ENCODE results near the gene CDK14. TPM values are rescaled to one million over a fixed set of nuclear protein-coding genes. Genes with fewer than 3 reads are reported as not detected.

Gene CDK14
- total RNA-seq, 5 donors from 2014 or later (not counting 1 experiment from before 2014, with no cell fraction given), result 0.86 to 6.6 (median 1.6) TPM

DNA sequence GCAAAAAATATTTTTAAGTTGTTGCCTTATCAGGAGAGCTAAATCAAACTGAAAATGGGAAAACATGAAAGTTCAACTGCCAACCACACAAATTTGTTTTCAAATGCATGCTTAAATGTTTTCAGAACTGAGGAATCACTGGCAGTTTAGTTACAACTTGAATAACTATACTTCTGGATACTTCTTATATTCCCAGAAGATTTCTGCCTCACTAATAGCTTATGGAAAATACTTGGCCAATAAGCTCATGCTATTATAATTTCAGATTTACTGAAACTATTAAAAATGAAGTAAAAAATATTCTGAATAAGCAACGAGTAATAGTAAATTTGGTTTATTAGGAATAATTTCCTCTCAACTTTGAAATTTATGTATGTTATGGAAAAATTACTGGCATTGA lies 222.2 kb downstream of the CDK14 start:
- ChIA-PET CTCF (no interaction called here), POLR2A (interaction anchor here in 1 of 2 donors (0.5 kb wide), 1 partner anchor 26 kb away, joined by 3 read pairs; no protein-coding TSS in a partner anchor)
- Histone ChIP-seq H3K27ac (ENCODE audit: low read length) (no peak overlapping the region), H3K9me3 (no peaks in the 10 kb centered on the region), H3K4me1 (ENCODE audit: control insufficient read depth in 1 of 2, extremely low read depth in 1 of 2, insufficient read depth in 2 of 2, low read length in 2 of 2) (no peaks in the 10 kb centered on the region), H3K4me3 (ENCODE audit: control insufficient read depth in 1 of 2, extremely low read depth in 1 of 2, low read length in 1 of 2) (no peak overlapping the region), H3K27me3 (replicated peaks in 1 of 2; ENCODE audit: control insufficient read depth in 2 of 2, extremely low read depth in 1 of 2, insufficient read depth in 2 of 2, low read length in 1 of 2) (no peaks in the 10 kb centered on the region), H3K36me3 (ENCODE audit: control insufficient read depth in 2 of 2, extremely low read depth in 1 of 2, insufficient read depth in 1 of 2, low read length in 1 of 2) (no peaks in the 10 kb centered on the region)
- no peaks in the 10 kb centered on the region for H3K27me3 Mint-ChIP-seq
- H3K4me1 Mint-ChIP-seq, result no peaks in the 10 kb centered on the region
- DNase-seq, result no peak
- H3K9me3 Mint-ChIP-seq, result peaks cover 8 to 17% (median 8%) of the 10 kb centered on the region in 3 donors
- no peak for ATAC-seq (replicated peaks in 1 of 4)
- H3K27ac Mint-ChIP-seq, result no peak overlapping the region
- WGBS (ENCODE audit: insufficient coverage), result no CpG with 5 or more reads among the region's 1 CpG
- no peaks in the 10 kb centered on the region for H3K36me3 Mint-ChIP-seq
- no peak overlapping the region for H3K4me3 Mint-ChIP-seq

- H3K36me3 Mint-ChIP-seq, result no peaks in the 10 kb centered on the region
- WGBS (ENCODE audit: insufficient coverage), result no CpG with 5 or more reads among the region's 4 CpGs
- H3K4me3 ChIP-seq (ENCODE audit: control insufficient read depth in 1 of 2, extremely low read depth in 1 of 2, low read length in 1 of 2), result no peak overlapping the region
- H3K9me3 Mint-ChIP-seq, result peaks cover 0 to 3% (median 2%) of the 10 kb centered on the region in 3 donors
- no peaks in the 10 kb centered on the region for H3K27me3 Mint-ChIP-seq
- no peak overlapping the region for H3K27ac ChIP-seq (ENCODE audit: low read length)
- no peak for ATAC-seq (replicated peaks in 1 of 4)
- no peaks in the 10 kb centered on the region for H3K27me3 ChIP-seq (replicated peaks in 1 of 2; ENCODE audit: control insufficient read depth in 2 of 2, extremely low read depth in 1 of 2, insufficient read depth in 2 of 2, low read length in 1 of 2)
- no peaks in the 10 kb centered on the region for H3K9me3 ChIP-seq
- H3K4me3 Mint-ChIP-seq, result no peak overlapping the region
- H3K4me1 ChIP-seq (ENCODE audit: control insufficient read depth in 1 of 2, extremely low read depth in 1 of 2, insufficient read depth in 2 of 2, low read length in 2 of 2), result no peaks in the 10 kb centered on the region
- CTCF ChIA-PET, result interaction anchor here in 1 of 2 donors (0.6 kb wide), 1 partner anchor 110 kb away, joined by 3 read pairs; no protein-coding TSS in a partner anchor
- H3K36me3 ChIP-seq (ENCODE audit: control insufficient read depth in 2 of 2, extremely low read depth in 1 of 2, insufficient read depth in 1 of 2, low read length in 1 of 2), result no peaks in the 10 kb centered on the region
- H3K4me1 Mint-ChIP-seq, result no peaks in the 10 kb centered on the region
- no peak for DNase-seq
- POLR2A ChIA-PET, result interaction anchor here in 1 of 2 donors (0.6 kb wide), 1 partner anchor 670 kb away, joined by 3 read pairs; no protein-coding TSS in a partner anchor
- H3K27ac Mint-ChIP-seq, result no peak overlapping the region
These were observed 226.0 kb downstream of the CDK14 start for GRCh38 chr7:90821961-90822620.

- Mint-ChIP-seq H3K9me3 (peaks cover 4 to 9% (median 7%) of the 10 kb centered on the region in 3 donors), H3K27me3 (no peaks in the 10 kb centered on the region), H3K36me3 (no peaks in the 10 kb centered on the region), H3K4me1 (no peaks in the 10 kb centered on the region), H3K27ac (no peak overlapping the region), H3K4me3 (no peak overlapping the region)
- POLR2A ChIA-PET, result no interaction called here
- CTCF ChIA-PET, result interaction anchor here in 1 of 2 donors (0.5 kb wide), 1 partner anchor 10 kb away, joined by 3 read pairs; no protein-coding TSS in a partner anchor
- Histone ChIP-seq H3K9me3 (no peaks in the 10 kb centered on the region), H3K4me3 (ENCODE audit: control insufficient read depth in 1 of 2, extremely low read depth in 1 of 2, low read length in 1 of 2) (no peak overlapping the region), H3K27me3 (replicated peaks in 1 of 2; ENCODE audit: control insufficient read depth in 2 of 2, extremely low read depth in 1 of 2, insufficient read depth in 2 of 2, low read length in 1 of 2) (no peaks in the 10 kb centered on the region), H3K36me3 (ENCODE audit: control insufficient read depth in 2 of 2, extremely low read depth in 1 of 2, insufficient read depth in 1 of 2, low read length in 1 of 2) (no peaks in the 10 kb centered on the region), H3K4me1 (ENCODE audit: control insufficient read depth in 1 of 2, extremely low read depth in 1 of 2, insufficient read depth in 2 of 2, low read length in 2 of 2) (no peaks in the 10 kb centered on the region), H3K27ac (ENCODE audit: low read length) (no peak overlapping the region)
- 83% methylated on average over 1 of the region's 5 CpGs for WGBS (ENCODE audit: insufficient coverage)
- no peak for ATAC-seq (replicated peaks in 1 of 4)
- no peak for DNase-seq
These were observed 228.5 kb downstream of the CDK14 start for GRCh38 chr7:90824386-90825307.

DNA sequence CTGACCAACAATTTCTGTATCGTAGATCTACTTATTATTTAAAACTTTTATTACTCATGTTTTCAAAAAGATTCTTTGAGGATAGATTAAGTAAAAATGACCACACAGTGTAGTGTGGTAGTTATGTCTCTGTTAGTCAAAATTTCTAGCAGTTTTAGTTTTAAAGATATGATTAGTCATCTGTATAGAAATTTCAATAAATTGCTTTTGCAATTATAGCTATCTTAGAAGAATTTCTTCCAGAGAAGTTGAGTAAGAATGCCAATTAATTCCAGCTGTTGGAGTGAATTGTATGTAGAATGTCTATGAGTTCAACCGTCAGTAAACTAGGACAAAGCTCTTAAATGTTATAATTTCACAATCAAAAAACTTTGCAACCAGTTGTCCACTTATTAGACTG lies 229.7 kb downstream of the CDK14 start:
- no peaks in the 10 kb centered on the region for H3K36me3 Mint-ChIP-seq
- peaks cover 4 to 12% (median 9%) of the 10 kb centered on the region in 3 donors for H3K9me3 Mint-ChIP-seq
- no peak overlapping the region for H3K27ac ChIP-seq (ENCODE audit: low read length)
- H3K4me3 Mint-ChIP-seq, result no peak overlapping the region
- H3K4me1 ChIP-seq (ENCODE audit: control insufficient read depth in 1 of 2, extremely low read depth in 1 of 2, insufficient read depth in 2 of 2, low read length in 2 of 2), result no peaks in the 10 kb centered on the region
- no peak overlapping the region for H3K4me3 ChIP-seq (ENCODE audit: control insufficient read depth in 1 of 2, extremely low read depth in 1 of 2, low read length in 1 of 2)
- no peaks in the 10 kb centered on the region for H3K36me3 ChIP-seq (ENCODE audit: control insufficient read depth in 2 of 2, extremely low read depth in 1 of 2, insufficient read depth in 1 of 2, low read length in 1 of 2)
- no peaks in the 10 kb centered on the region for H3K4me1 Mint-ChIP-seq
- ATAC-seq (replicated peaks in 1 of 4) (no peak), DNase-seq (no peak)
- no peaks in the 10 kb centered on the region for H3K27me3 ChIP-seq (replicated peaks in 1 of 2; ENCODE audit: control insufficient read depth in 2 of 2, extremely low read depth in 1 of 2, insufficient read depth in 2 of 2, low read length in 1 of 2)
- no peak overlapping the region for H3K27ac Mint-ChIP-seq
- no peaks in the 10 kb centered on the region for H3K27me3 Mint-ChIP-seq
- WGBS (ENCODE audit: insufficient coverage), result no CpG with 5 or more reads among the region's 2 CpGs
- H3K9me3 ChIP-seq, result no peaks in the 10 kb centered on the region
- ChIA-PET POLR2A (interaction anchor here in 1 of 2 donors (0.6 kb wide), 1 partner anchor 221 kb away, joined by 3 read pairs; no protein-coding TSS in a partner anchor), CTCF (no interaction called here)

- H3K36me3 ChIP-seq (ENCODE audit: control insufficient read depth in 2 of 2, extremely low read depth in 1 of 2, insufficient read depth in 1 of 2, low read length in 1 of 2), result no peaks in the 10 kb centered on the region
- ChIA-PET POLR2A (no interaction called here), CTCF (no interaction called here)
- no peaks in the 10 kb centered on the region for H3K9me3 ChIP-seq
- WGBS (ENCODE audit: insufficient coverage), result no CpG with 5 or more reads among the region's 3 CpGs
- no peak overlapping the region for H3K4me3 ChIP-seq (ENCODE audit: control insufficient read depth in 1 of 2, extremely low read depth in 1 of 2, low read length in 1 of 2)
- Mint-ChIP-seq H3K36me3 (no peaks in the 10 kb centered on the region), H3K4me3 (no peak overlapping the region), H3K27me3 (no peaks in the 10 kb centered on the region), H3K27ac (no peak overlapping the region), H3K4me1 (no peaks in the 10 kb centered on the region), H3K9me3 (peaks cover 4 to 18% (median 6%) of the 10 kb centered on the region in 3 donors)
- H3K27me3 ChIP-seq (replicated peaks in 1 of 2; ENCODE audit: control insufficient read depth in 2 of 2, extremely low read depth in 1 of 2, insufficient read depth in 2 of 2, low read length in 1 of 2), result no peaks in the 10 kb centered on the region
- no peak overlapping the region for H3K27ac ChIP-seq (ENCODE audit: low read length)
- H3K4me1 ChIP-seq (ENCODE audit: control insufficient read depth in 1 of 2, extremely low read depth in 1 of 2, insufficient read depth in 2 of 2, low read length in 2 of 2), result no peaks in the 10 kb centered on the region
- DNase-seq (no peak), ATAC-seq (replicated peaks in 1 of 4) (no peak)
These were observed 232.5 kb downstream of the CDK14 start for GRCh38 chr7:90828601-90829000.

DNA sequence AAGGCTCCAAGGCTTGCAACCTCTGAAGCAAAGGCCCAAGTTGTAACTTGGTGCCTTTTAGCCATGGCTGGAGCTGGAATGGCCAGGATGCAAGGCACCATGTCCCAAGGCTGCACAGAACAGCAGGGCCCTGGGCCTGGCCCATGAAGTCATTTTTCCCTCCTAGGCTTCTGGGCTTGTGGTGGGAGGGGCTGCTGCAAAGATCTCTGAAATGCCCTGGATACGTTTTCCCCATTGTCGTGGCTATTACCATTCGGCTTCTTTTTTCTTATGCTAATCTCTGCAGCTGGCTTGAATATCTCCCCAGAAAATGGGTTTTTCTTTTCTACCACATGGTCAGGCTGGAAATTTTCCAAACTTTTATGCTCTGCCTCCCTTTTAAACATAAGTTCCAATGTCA lies 234.2 kb downstream of the CDK14 start:
- Histone ChIP-seq H3K4me3 (ENCODE audit: control insufficient read depth in 1 of 2, extremely low read depth in 1 of 2, low read length in 1 of 2) (no peak overlapping the region), H3K4me1 (ENCODE audit: control insufficient read depth in 1 of 2, extremely low read depth in 1 of 2, insufficient read depth in 2 of 2, low read length in 2 of 2) (no peaks in the 10 kb centered on the region), H3K9me3 (no peaks in the 10 kb centered on the region), H3K36me3 (ENCODE audit: control insufficient read depth in 2 of 2, extremely low read depth in 1 of 2, insufficient read depth in 1 of 2, low read length in 1 of 2) (no peaks in the 10 kb centered on the region), H3K27ac (ENCODE audit: low read length) (no peak overlapping the region), H3K27me3 (replicated peaks in 1 of 2; ENCODE audit: control insufficient read depth in 2 of 2, extremely low read depth in 1 of 2, insufficient read depth in 2 of 2, low read length in 1 of 2) (no peaks in the 10 kb centered on the region)
- Mint-ChIP-seq H3K27me3 (no peaks in the 10 kb centered on the region), H3K27ac (no peak overlapping the region), H3K4me3 (no peak overlapping the region), H3K36me3 (no peaks in the 10 kb centered on the region), H3K9me3 (peaks cover 9 to 22% (median 11%) of the 10 kb centered on the region in 3 donors), H3K4me1 (no peaks in the 10 kb centered on the region)
- 82% methylated on average over 3 of the region's 3 CpGs for WGBS (ENCODE audit: insufficient coverage)
- no peak for ATAC-seq (replicated peaks in 1 of 4)
- no peak for DNase-seq
- CTCF ChIA-PET, result no interaction called here
- POLR2A ChIA-PET, result no interaction called here
